Nephron (organoid): ENCODE results near the gene MAP4K4.

Source experiments
- H3K27ac Mint-ChIP-seq, 3 experiments: 2 replicates each; pipeline ENCODE4 v1.8.0; 2020; ENCODE audit warnings: mixed read lengths in 3 of 3, mild to moderate bottlenecking in 2 of 3, moderate library complexity in 1 of 3
- H3K27me3 Mint-ChIP-seq: 2 replicates; pipeline ENCODE4 v1.8.0; 2021; ENCODE audit warnings: low read depth, mild to moderate bottlenecking, moderate library complexity, mixed read lengths
- H3K36me3 Mint-ChIP-seq: 2 replicates; pipeline ENCODE4 v1.8.0; 2020; ENCODE audit warnings: low read depth, mixed read lengths
- H3K4me1 Mint-ChIP-seq: 2 replicates; pipeline ENCODE4 v1.8.0; 2020; ENCODE audit warnings: mixed read lengths
- H3K4me3 Mint-ChIP-seq, 3 experiments: 2 replicates each; pipeline ENCODE4 v1.8.0; 2020; ENCODE audit warnings: mild to moderate bottlenecking in 3 of 3, mixed read lengths in 3 of 3, moderate library complexity in 2 of 3
- H3K9me3 Mint-ChIP-seq: 2 replicates; pipeline ENCODE4 v1.8.0; 2020; ENCODE audit warnings: mixed read lengths
- TF ChIP-seq, protein P1 (sequence below), 3 experiments: fragments of 200-600 bp; sonication (generic); IDR thresholded peaks; one replicate each; pipeline ENCODE4 v1.5.0; 2021; ENCODE audit warnings: antibody characterized with exemption in 3 of 3; ENCODE audit not compliant: unreplicated experiment in 3 of 3

Gene MAP4K4

DNA sequence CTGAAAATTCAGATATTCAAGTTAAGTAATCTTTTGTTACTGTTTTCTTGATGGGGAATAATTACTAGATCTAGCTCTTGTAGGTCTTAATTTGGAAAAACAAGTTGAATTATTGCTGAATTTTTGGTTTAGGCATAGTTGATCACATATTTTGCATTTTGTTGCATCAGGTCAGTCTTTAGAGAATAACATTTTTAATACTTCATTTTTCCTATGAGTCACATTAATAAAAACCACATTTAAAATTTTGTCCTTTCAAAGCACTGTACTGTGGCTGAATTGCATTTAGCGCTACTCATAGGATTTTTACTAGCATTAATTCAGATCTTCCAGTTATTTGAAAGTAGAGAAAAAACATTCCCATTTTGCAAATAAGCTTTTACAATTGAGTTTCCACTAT lies 23.2 kb downstream of the MAP4K4 start:
- no peaks in the 10 kb centered on the region for H3K9me3 Mint-ChIP-seq
- H3K27me3 Mint-ChIP-seq = no peaks in the 10 kb centered on the region
- peaks cover 47% of the 10 kb centered on the region for H3K36me3 Mint-ChIP-seq
- TF ChIP-seq, protein P1, sequence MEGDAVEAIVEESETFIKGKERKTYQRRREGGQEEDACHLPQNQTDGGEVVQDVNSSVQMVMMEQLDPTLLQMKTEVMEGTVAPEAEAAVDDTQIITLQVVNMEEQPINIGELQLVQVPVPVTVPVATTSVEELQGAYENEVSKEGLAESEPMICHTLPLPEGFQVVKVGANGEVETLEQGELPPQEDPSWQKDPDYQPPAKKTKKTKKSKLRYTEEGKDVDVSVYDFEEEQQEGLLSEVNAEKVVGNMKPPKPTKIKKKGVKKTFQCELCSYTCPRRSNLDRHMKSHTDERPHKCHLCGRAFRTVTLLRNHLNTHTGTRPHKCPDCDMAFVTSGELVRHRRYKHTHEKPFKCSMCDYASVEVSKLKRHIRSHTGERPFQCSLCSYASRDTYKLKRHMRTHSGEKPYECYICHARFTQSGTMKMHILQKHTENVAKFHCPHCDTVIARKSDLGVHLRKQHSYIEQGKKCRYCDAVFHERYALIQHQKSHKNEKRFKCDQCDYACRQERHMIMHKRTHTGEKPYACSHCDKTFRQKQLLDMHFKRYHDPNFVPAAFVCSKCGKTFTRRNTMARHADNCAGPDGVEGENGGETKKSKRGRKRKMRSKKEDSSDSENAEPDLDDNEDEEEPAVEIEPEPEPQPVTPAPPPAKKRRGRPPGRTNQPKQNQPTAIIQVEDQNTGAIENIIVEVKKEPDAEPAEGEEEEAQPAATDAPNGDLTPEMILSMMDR (IDR thresholded peaks at IDR 0.05; ENCODE audit: unreplicated experiment in 3 of 3) = no peak
- H3K27ac Mint-ChIP-seq = no peak overlapping the region
- peaks cover 47% of the 10 kb centered on the region for H3K4me1 Mint-ChIP-seq
- H3K4me3 Mint-ChIP-seq = no peak overlapping the region

DNA sequence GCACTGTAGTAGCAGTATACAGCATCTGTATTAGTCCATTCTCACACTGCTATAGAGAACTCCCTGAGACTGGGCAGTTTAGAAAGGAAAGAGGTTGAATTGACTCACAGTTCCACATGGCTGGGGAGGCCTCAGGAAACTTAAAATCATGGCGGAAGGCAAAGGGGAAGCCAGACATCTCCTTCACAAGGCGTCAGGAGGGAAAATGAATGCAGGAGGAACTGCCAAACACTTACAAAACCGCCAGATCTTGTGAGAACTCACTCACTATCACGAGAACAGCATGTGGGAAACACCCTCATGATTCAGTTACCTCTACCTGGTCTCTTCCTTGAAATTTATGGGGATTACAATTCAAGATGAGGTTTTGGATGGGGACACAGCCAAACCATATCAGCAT lies 25.4 kb downstream of the MAP4K4 start:
- TF ChIP-seq, protein P1 (IDR thresholded peaks at IDR 0.05; ENCODE audit: unreplicated experiment in 3 of 3) = no peak
- Mint-ChIP-seq H3K27me3 (no peaks in the 10 kb centered on the region), H3K9me3 (no peaks in the 10 kb centered on the region), H3K4me1 (peaks cover 45% of the 10 kb centered on the region), H3K36me3 (peaks cover 32% of the 10 kb centered on the region), H3K4me3 (no peak overlapping the region), H3K27ac (no peak overlapping the region)

DNA sequence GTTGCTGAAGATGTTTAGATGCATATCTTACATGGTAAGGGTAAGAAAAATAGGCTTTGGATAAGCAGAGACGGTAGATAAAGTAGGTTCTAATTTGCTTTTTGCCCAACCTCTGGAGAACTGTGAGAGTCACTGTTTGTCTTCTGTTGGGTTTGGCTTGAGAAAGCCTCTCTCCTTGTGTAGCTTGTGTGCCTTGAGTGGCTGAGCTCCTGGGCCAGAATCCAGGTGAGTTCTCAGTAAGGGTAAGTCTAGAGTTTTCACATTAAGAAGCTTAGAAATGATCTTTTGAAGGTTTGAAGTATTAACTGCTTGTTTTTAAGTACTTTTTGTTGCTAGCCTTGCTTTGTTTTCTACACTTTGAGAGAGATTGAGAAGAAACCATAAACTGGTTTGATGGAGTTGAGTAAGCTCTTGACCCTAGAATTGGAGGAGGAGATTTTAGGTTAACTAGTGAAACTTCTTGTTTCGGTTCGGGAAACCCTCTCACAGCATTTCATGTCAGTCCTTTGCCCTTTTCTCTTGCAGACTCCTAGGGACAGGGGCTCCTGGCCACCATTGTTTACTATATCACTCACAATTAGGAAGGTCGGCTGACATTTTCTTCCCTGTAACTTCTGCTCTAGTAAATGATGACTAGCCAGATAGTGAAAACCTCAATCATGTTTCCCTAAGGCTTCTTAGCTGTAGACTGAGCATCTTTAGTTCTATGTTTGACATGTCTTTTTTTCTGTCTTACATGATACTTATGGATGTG lies 26.0 kb downstream of the MAP4K4 start:
- no peaks in the 10 kb centered on the region for H3K27me3 Mint-ChIP-seq
- no peak overlapping the region for H3K4me3 Mint-ChIP-seq
- no peaks in the 10 kb centered on the region for H3K9me3 Mint-ChIP-seq
- H3K4me1 Mint-ChIP-seq = peaks cover 42% of the 10 kb centered on the region
- peaks cover 32% of the 10 kb centered on the region for H3K36me3 Mint-ChIP-seq
- no peak overlapping the region for H3K27ac Mint-ChIP-seq
- TF ChIP-seq, protein P1 (IDR thresholded peaks at IDR 0.05; ENCODE audit: unreplicated experiment in 3 of 3) = no peak

DNA sequence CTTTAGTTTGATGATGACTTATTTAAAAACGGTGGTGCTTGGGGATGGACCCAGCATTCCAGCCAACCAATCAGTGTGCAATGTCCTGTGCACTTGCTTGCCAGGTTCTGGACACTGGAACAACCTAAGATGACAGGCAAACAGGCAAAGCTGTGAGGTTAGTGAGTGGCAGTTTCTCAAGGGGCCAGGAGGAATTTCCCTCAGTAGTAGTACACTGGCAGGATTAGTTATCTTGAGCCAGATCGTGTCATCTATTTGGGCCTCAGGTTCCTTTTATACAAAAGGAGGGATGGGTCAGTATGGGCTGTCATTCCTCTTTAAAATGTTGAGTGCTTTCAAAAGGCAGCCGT lies 26.6 kb downstream of the MAP4K4 start:
- Mint-ChIP-seq H3K27me3 (no peaks in the 10 kb centered on the region), H3K36me3 (peaks cover 27% of the 10 kb centered on the region), H3K4me3 (no peak overlapping the region), H3K4me1 (peaks cover 42% of the 10 kb centered on the region), H3K27ac (no peak overlapping the region), H3K9me3 (no peaks in the 10 kb centered on the region)
- TF ChIP-seq, protein P1 (IDR thresholded peaks at IDR 0.05; ENCODE audit: unreplicated experiment in 3 of 3) = no peak

DNA sequence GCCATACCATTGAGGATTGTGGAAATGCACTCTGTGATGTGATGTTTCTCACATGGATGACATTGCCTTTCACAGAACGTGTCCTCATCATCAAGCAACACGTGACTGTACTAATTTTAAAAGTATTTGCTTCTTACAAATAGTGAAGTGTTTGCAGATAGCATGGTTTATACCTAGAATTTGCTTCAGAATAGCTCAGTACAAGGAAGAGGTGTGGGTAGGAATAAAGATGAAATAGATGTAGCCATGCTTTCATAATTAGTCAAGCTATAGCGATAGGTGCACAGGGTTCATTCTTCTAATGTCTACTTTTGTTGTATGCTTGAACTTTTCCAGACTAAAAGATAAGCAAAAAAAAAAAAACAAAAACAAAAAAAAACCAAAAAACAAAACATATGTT lies 27.5 kb downstream of the MAP4K4 start:
- no peak overlapping the region for H3K27ac Mint-ChIP-seq
- H3K27me3 Mint-ChIP-seq = no peaks in the 10 kb centered on the region

More for the DNA sequence above, 27.5 kb downstream of the MAP4K4 start:
- Mint-ChIP-seq H3K4me1 (peaks cover 46% of the 10 kb centered on the region), H3K4me3 (no peak overlapping the region), H3K36me3 (peaks cover 23% of the 10 kb centered on the region), H3K9me3 (no peaks in the 10 kb centered on the region)
- TF ChIP-seq, protein P1 (IDR thresholded peaks at IDR 0.05; ENCODE audit: unreplicated experiment in 3 of 3) = no peak
